Endometrial microvascular endothelial cells (primary cell): Measurements from ENCODE around the gene MTERF1. TPM values are rescaled to one million over a fixed set of nuclear protein-coding genes. Genes with fewer than 3 reads are reported as not detected.

Source experiments
- in situ Hi-C: cut with HindIII; loops from 2 replicates; pipeline ENCODE4 v1.10.0; 2017; ENCODE audit warnings: low sequenced_read_pairs, low pct_unique_long_range_greater_than_20kb; ENCODE audit errors: inconsistent ontology term
- total RNA-seq: library from RNA; depleted of rRNA; stranded (reverse); fragments of >200 nt; gene quantifications from one replicate; pipeline ENCODE4 v1.2.3, GENCODE V29; 2015; ENCODE audit errors: inconsistent ontology term

MTERF1 gene
- total RNA-seq, 1 donor from 2014 or later, result 8.4 TPM

GRCh38 chr7:91843831-91844230 lies 36.7 kb downstream of the MTERF1 start:
- in situ Hi-C loops, result no loop called here

- in situ Hi-C loops, result no loop called here
These were observed 42.1 kb downstream of the MTERF1 start for GRCh38 chr7:91838439-91838838.

GRCh38 chr7:91837397-91838070 lies 43.0 kb downstream of the MTERF1 start:
- in situ Hi-C loops, result no loop called here

- in situ Hi-C loops, result no loop called here
These were observed 44.6 kb downstream of the MTERF1 start for GRCh38 chr7:91835826-91836368.

GRCh38 chr7:91835091-91835825 lies 45.2 kb downstream of the MTERF1 start:
- in situ Hi-C loops, result no loop called here

- in situ Hi-C loops, result no loop called here
These were observed 47.9 kb downstream of the MTERF1 start for GRCh38 chr7:91832493-91833045.

- in situ Hi-C loops, result no loop called here
These were observed 53.3 kb downstream of the MTERF1 start for GRCh38 chr7:91827169-91827568.

GRCh38 chr7:91826377-91826776 lies 54.1 kb downstream of the MTERF1 start:
- in situ Hi-C loops, result no loop called here

- in situ Hi-C loops, result no loop called here
These were observed 56.3 kb downstream of the MTERF1 start for GRCh38 chr7:91824201-91824600.

Other genes starting within 250 kb of the MTERF1 start
- gene AKAP9, start 60.2 kb upstream of the MTERF1 start, total RNA-seq, result 12.3 TPM